OCI-LY3 (cell line): Measurements from ENCODE around the gene ARHGAP35.

ENCODE experiments used
- H2AFZ ChIP-seq: fragments of 200-600, 300-600 bp; shearing (Covaris generic); 2 replicates; pipeline ENCODE4 v1.6.0; 2014; ENCODE audit warnings: antibody characterized with exemption, low read depth, low read length
- H3K27ac ChIP-seq: fragments of 200-600, 300-600 bp; sonication (generic); 2 replicates; pipeline ENCODE4 v1.5.1; 2014; ENCODE audit warnings: mild to moderate bottlenecking, low read length, moderate library complexity, mixed read lengths
- H3K27me3 ChIP-seq: fragments of 200-600, 300-600 bp; sonication (generic); 2 replicates; pipeline ENCODE4 v1.6.1; 2014; ENCODE audit warnings: low read depth, low read length, mixed read lengths
- H3K36me3 ChIP-seq: fragments of 200-600, 300-600 bp; sonication (generic); replicated peaks from 2 replicates; pipeline ENCODE3; 2014; ENCODE audit warnings: low read depth, low read length, mixed read lengths
- H3K4me1 ChIP-seq: fragments of 300-600, 200-600 bp; sonication (generic); 2 replicates; pipeline ENCODE4 v1.6.1; 2014; ENCODE audit warnings: low read length, mixed read lengths
- H3K4me2 ChIP-seq: fragments of 200-600, 300-600 bp; sonication (generic); 2 replicates; pipeline ENCODE4 v1.6.1; 2014; ENCODE audit warnings: low read length, mixed read lengths
- H3K4me3 ChIP-seq: fragments of 300-600, 200-600 bp; sonication (generic); 2 replicates; pipeline ENCODE4 v1.5.1; 2014; ENCODE audit warnings: antibody characterized with exemption, mild to moderate bottlenecking, low read length, moderate library complexity
- H3K79me2 ChIP-seq: fragments of 300-600, 200-600 bp; shearing (Covaris generic); 2 replicates; pipeline ENCODE4 v1.6.1; 2014; ENCODE audit warnings: mild to moderate bottlenecking, low read length, mixed read lengths
- H3K9ac ChIP-seq: fragments of 300-600, 200-600 bp; shearing (Covaris generic); 2 replicates; pipeline ENCODE4 v1.6.0; 2014; ENCODE audit warnings: mild to moderate bottlenecking, low read length, moderate library complexity
- H3K9me3 ChIP-seq: fragments of 200-600, 300-600 bp; shearing (Covaris generic); 2 replicates; pipeline ENCODE4 v1.6.1; 2014; ENCODE audit warnings: low read length, mixed read lengths; ENCODE audit not compliant: insufficient read depth
- H4K20me1 ChIP-seq: fragments of 200-600, 300-600 bp; sonication (generic); 2 replicates; pipeline ENCODE4 v1.6.1; 2016; ENCODE audit warnings: low read length, mixed read lengths; ENCODE audit not compliant: insufficient read depth
- EZH2phosphoT487 ChIP-seq: fragments of 200-600 bp; shearing (Covaris generic); IDR thresholded peaks from 2 replicates; pipeline ENCODE4 v1.6.1; 2018; ENCODE audit warnings: antibody characterized with exemption, mixed run types, low read depth
- TF ChIP-seq, protein P1 (sequence below): fragments of 200-600, 300-600 bp; sonication (generic); IDR thresholded peaks from 2 replicates; pipeline ENCODE4 v1.5.1; 2014; ENCODE audit warnings: antibody characterized with exemption, low read length, low read depth

ARHGAP35 gene

DNA sequence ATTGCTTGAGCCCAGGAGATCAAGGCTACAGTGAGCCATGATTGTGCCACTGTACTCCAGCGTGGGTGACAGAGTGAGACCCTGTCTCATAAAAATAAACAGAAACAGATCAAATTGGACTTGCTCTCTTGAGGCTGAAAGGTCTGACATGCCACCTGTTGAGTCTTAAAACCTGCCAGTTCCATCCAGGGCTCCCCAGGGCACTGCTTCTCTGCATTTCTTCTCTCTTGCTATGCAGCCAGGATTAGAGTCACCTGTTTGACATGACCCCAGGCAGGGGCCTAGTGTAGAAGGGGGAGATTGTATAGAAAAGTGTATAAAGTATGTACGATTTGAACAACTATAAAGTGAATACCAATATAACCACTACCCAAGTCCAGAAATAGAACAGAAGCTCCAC, 45.4 kb downstream of the ARHGAP35 start:
- TF ChIP-seq, protein P1, sequence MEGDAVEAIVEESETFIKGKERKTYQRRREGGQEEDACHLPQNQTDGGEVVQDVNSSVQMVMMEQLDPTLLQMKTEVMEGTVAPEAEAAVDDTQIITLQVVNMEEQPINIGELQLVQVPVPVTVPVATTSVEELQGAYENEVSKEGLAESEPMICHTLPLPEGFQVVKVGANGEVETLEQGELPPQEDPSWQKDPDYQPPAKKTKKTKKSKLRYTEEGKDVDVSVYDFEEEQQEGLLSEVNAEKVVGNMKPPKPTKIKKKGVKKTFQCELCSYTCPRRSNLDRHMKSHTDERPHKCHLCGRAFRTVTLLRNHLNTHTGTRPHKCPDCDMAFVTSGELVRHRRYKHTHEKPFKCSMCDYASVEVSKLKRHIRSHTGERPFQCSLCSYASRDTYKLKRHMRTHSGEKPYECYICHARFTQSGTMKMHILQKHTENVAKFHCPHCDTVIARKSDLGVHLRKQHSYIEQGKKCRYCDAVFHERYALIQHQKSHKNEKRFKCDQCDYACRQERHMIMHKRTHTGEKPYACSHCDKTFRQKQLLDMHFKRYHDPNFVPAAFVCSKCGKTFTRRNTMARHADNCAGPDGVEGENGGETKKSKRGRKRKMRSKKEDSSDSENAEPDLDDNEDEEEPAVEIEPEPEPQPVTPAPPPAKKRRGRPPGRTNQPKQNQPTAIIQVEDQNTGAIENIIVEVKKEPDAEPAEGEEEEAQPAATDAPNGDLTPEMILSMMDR = no peak
- TF ChIP-seq EZH2phosphoT487 = no peak
- no peak overlapping the region for H3K4me2 ChIP-seq
- no peaks in the 10 kb centered on the region for H3K27me3 ChIP-seq
- H3K79me2 ChIP-seq = peaks cover 74% of the 10 kb centered on the region
- no peaks in the 10 kb centered on the region for H3K36me3 ChIP-seq
- no peak overlapping the region for H3K27ac ChIP-seq
- H2AFZ ChIP-seq = no peak overlapping the region
- no peaks in the 10 kb centered on the region for H3K4me1 ChIP-seq
- no peak overlapping the region for H3K4me3 ChIP-seq
- no peak overlapping the region for H3K9ac ChIP-seq
- no peaks in the 10 kb centered on the region for H3K9me3 ChIP-seq
- peaks cover 67% of the 10 kb centered on the region for H4K20me1 ChIP-seq

DNA sequence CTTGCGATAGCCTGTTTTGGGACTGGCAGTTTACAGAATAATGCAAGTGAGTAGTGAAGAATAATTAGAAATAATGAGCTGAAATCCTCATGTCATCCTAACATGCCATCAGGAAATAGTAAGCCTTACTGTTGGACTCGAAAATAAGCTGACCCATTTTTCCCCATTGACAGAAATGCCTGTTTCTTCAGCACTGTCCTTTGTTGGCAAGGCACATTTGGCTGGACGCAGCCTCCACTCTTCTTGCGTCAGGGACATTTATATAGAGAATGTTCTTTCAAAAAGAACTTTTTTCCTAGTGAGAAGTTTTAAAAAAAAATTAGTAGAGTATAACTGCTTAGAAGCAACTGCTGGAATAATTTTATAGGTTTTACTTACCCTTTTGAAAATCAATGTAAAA, 47.1 kb downstream of the ARHGAP35 start:
- H3K4me3 ChIP-seq = no peak overlapping the region
- no peaks in the 10 kb centered on the region for H3K36me3 ChIP-seq
- H2AFZ ChIP-seq = no peak overlapping the region
- H3K9me3 ChIP-seq = no peaks in the 10 kb centered on the region
- H3K27me3 ChIP-seq = no peaks in the 10 kb centered on the region
- no peak overlapping the region for H3K27ac ChIP-seq
- H3K4me2 ChIP-seq = no peak overlapping the region
- peaks cover 55% of the 10 kb centered on the region for H4K20me1 ChIP-seq
- peaks cover 67% of the 10 kb centered on the region for H3K79me2 ChIP-seq
- no peaks in the 10 kb centered on the region for H3K4me1 ChIP-seq
- no peak for TF ChIP-seq EZH2phosphoT487
- TF ChIP-seq, protein P1 = no peak
- H3K9ac ChIP-seq = no peak overlapping the region

DNA sequence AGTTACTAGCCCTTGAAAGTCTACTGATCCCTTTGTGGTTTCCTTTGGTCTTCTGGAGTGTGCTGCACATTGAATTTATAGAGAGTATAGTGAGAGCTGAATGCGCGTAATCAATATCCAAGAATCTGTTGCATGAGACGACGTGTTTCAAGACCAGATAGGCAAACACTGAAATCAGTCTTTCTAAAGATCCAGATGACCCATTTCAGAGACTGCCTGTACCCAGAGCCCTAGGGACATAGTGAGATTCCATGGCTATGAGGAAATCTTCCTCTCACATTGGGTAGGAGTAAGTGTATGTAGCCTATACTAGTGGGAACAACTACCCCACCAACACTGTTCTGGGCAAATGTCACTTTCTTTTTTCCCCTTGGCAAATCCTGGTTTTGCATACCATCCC, 48.6 kb downstream of the ARHGAP35 start:
- Histone ChIP-seq H3K79me2 (peaks cover 65% of the 10 kb centered on the region), H2AFZ (no peak overlapping the region), H3K27me3 (no peaks in the 10 kb centered on the region), H3K4me2 (no peak overlapping the region), H3K36me3 (no peaks in the 10 kb centered on the region), H3K9ac (no peak overlapping the region), H3K4me3 (no peak overlapping the region), H3K4me1 (no peaks in the 10 kb centered on the region), H3K9me3 (no peaks in the 10 kb centered on the region), H4K20me1 (peaks cover 51% of the 10 kb centered on the region), H3K27ac (no peak overlapping the region)
- TF ChIP-seq, protein P1 = no peak
- TF ChIP-seq EZH2phosphoT487 = no peak
